Liver (tissue), 3 donors: ENCODE data around the gene RERE.

Experiments used
- CTCF ChIP-seq: fragments of 150-350 bp; IDR thresholded peaks from 2 replicates; pipeline ENCODE4 v1.5.1; 2017; ENCODE audit warnings: improper control_type of control experiment, low read depth, low read length; ENCODE audit not compliant: missing input control
- EGR1 ChIP-seq, 2 donors: IDR thresholded peaks; 2 replicates each; pipeline ENCODE4 v1.6.1; 2016 to 2018; ENCODE audit warnings: antibody characterized with exemption in 2 of 2, low read depth in 2 of 2
- GABPA ChIP-seq, 2 donors: IDR thresholded peaks in 1 of 2; conservative IDR thresholded peaks in 1 of 2; 2 replicates each; pipeline ENCODE4 v1.6.1; 2016; ENCODE audit warnings: antibody characterized with exemption in 2 of 2, mild to moderate bottlenecking in 1 of 2, moderate library complexity in 1 of 2
- JUND ChIP-seq, 2 donors: IDR thresholded peaks; 2 replicates each; pipeline ENCODE4 v1.6.1; 2016; ENCODE audit warnings: antibody characterized with exemption in 2 of 2
- NR2F2 ChIP-seq: IDR thresholded peaks from 2 replicates; pipeline ENCODE4 v1.6.1; 2016; ENCODE audit warnings: antibody characterized with exemption
- REST ChIP-seq: IDR thresholded peaks from 2 replicates; pipeline ENCODE4 v1.6.1; 2016; ENCODE audit warnings: antibody characterized with exemption, mild to moderate bottlenecking
- RXRA ChIP-seq, 2 donors: IDR thresholded peaks; 2 replicates each; pipeline ENCODE4 v1.6.1; 2017 to 2018; ENCODE audit warnings: antibody characterized with exemption in 2 of 2, mild to moderate bottlenecking in 1 of 2
- SP1 ChIP-seq: IDR thresholded peaks from 2 replicates; pipeline ENCODE4 v1.6.1; 2018; ENCODE audit warnings: antibody characterized with exemption, mild to moderate bottlenecking
- TAF1 ChIP-seq: conservative IDR thresholded peaks from 2 replicates; pipeline ENCODE4 v1.6.1; 2016; ENCODE audit warnings: antibody characterized with exemption, mild to moderate bottlenecking
- YY1 ChIP-seq: IDR thresholded peaks from 2 replicates; pipeline ENCODE4 v1.6.1; 2016; ENCODE audit warnings: antibody characterized with exemption, mild to moderate bottlenecking
- TF ChIP-seq, protein P1 (sequence below): IDR thresholded peaks from 2 replicates; pipeline ENCODE4 v1.6.1; 2016; ENCODE audit warnings: antibody characterized with exemption
- donor health status: healthy.
- donor health status: healthy.

DNA sequence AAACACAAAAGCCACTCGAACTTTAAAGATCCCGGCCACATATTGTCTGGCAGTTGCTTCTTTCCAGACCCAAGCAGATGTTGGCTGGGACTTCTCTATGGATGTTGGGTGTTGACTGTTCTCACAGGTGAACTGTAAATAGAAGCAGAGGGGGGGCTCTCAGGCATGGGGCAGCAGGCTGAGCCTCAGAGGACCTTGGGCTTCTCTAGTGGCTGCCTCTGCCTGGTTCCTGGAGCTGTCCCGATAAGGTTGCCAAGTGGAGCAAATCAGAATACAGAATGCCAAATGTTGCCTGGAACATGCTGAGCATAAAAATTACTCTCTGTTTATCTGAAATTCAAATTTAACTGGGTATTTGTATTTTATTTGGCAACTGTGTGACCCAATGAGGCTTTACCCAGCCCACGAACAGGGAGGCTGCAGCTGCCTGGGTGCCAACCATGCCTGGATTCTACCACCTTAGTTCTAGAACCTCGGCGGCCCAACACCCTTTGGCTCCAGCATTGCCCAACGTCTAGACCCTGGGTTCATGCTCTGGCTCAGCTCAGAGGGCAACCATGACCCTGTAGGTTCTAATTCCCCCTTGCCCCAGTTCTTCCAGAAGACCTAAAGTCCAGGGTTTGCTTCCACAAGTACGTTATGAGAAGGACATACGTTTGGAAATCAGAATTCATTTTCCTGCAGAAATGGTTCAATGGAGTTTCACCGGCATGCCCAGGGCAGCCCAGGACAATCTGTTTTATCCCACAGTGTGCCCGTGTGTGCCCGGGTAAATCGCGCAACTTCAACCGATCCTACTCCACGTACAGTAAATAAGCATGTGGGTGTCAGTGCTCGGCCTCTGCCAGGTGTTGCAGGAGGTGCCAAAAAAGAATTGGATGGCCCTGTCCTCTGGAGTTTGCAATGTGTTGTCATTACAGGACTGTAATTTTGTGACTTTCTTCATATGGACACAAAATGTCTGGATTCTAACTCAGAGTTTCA lies 504.9 kb downstream of the RERE start:
- TF ChIP-seq CTCF, result no peak
- peak; percentile 61 for TF ChIP-seq YY1
- peak; percentile 84 to 96 for TF ChIP-seq RXRA (IDR thresholded peaks at IDR 0.05)
- peak; percentile 57 for TF ChIP-seq TAF1
- TF ChIP-seq SP1, result peak; percentile 96
- TF ChIP-seq REST, result peak; percentile 56
- TF ChIP-seq GABPA (IDR thresholded peaks at IDR 0.05 in 1 of 2, conservative IDR thresholded peaks at IDR 0.05 in 1 of 2), result no peak
- TF ChIP-seq, protein P1, sequence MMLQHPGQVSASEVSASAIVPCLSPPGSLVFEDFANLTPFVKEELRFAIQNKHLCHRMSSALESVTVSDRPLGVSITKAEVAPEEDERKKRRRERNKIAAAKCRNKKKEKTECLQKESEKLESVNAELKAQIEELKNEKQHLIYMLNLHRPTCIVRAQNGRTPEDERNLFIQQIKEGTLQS, result peak; percentile 43
- TF ChIP-seq EGR1 (IDR thresholded peaks at IDR 0.05; ENCODE audit: low read depth in 2 of 2), result no peak
- no peak for TF ChIP-seq JUND (IDR thresholded peaks at IDR 0.05)
- peak; percentile 58 for TF ChIP-seq NR2F2
